GM12878 (cell line): ENCODE data around the gene PDZRN4.

ENCODE experiments used
- ATF3 ChIP-seq: IDR thresholded peaks from 2 replicates; pipeline ENCODE4 v1.6.1; 2011; ENCODE audit warnings: low read depth, mild to moderate bottlenecking, low read length, moderate library complexity, borderline replicate concordance; ENCODE audit errors: extremely low read depth
- CHD2 ChIP-seq: IDR thresholded peaks from 2 replicates; pipeline ENCODE4 v1.6.1; 2011; ENCODE audit warnings: low read depth, low read length, improper control_type of control experiment, borderline replicate concordance
- CTCF ChIP-seq, 3 experiments: IDR thresholded peaks in 2 of 3; conservative IDR thresholded peaks in 1 of 3; 2 replicates each; pipeline ENCODE4 v1.5.1; 2011; ENCODE audit warnings: low read depth in 3 of 3, low read length in 3 of 3, mild to moderate bottlenecking in 3 of 3, control low read depth in 2 of 3, moderate library complexity in 2 of 3, inconsistent platforms in 1 of 3, mixed read lengths in 1 of 3; ENCODE audit not compliant: control insufficient read depth in 2 of 3, insufficient read depth in 1 of 3; ENCODE audit errors: extremely low read depth in 1 of 3
- EGR1 ChIP-seq, 2 experiments: IDR thresholded peaks; 1 replicate in 1 of 2; 2 replicates in 1 of 2; pipeline ENCODE4 v1.6.1; 2011 to 2012; ENCODE audit warnings: low read depth in 2 of 2, low read length in 2 of 2, borderline replicate concordance in 1 of 2, mild to moderate bottlenecking in 1 of 2, moderate library complexity in 1 of 2
- EZH2 ChIP-seq: IDR thresholded peaks from 2 replicates; pipeline ENCODE4 v1.6.1; 2012; ENCODE audit warnings: low read depth, mild to moderate bottlenecking, control low read depth, inconsistent platforms, low read length, borderline replicate concordance; ENCODE audit not compliant: control insufficient read depth
- FOXM1 ChIP-seq: IDR thresholded peaks from 2 replicates; pipeline ENCODE4 v1.6.1; 2012; ENCODE audit warnings: low read depth, mild to moderate bottlenecking, inconsistent platforms, low read length, moderate library complexity
- GABPA ChIP-seq: IDR thresholded peaks from 2 replicates; pipeline ENCODE4 v1.6.1; 2014; ENCODE audit warnings: antibody characterized with exemption, low read depth, mild to moderate bottlenecking, inconsistent platforms
- MAX ChIP-seq: IDR thresholded peaks from 2 replicates; pipeline ENCODE4 v1.6.1; 2012; ENCODE audit warnings: low read depth, low read length, improper control_type of control experiment
- NRF1 ChIP-seq: conservative IDR thresholded peaks from 2 replicates; pipeline ENCODE4 v1.6.1; 2011; ENCODE audit warnings: mild to moderate bottlenecking, low read depth, low read length, improper control_type of control experiment
- POLR2A ChIP-seq: IDR thresholded peaks from 2 replicates; pipeline ENCODE4 v1.6.1; 2011; ENCODE audit warnings: low read depth, mild to moderate bottlenecking, low read length
- POLR2AphosphoS5 ChIP-seq: IDR thresholded peaks from 2 replicates; pipeline ENCODE4 v1.6.1; 2011; ENCODE audit warnings: mild to moderate bottlenecking, low read length, inconsistent platforms
- REST ChIP-seq: IDR thresholded peaks from 2 replicates; pipeline ENCODE4 v1.6.1; 2012; ENCODE audit warnings: mild to moderate bottlenecking, low read depth, low read length
- SP1 ChIP-seq: IDR thresholded peaks from one replicate; pipeline ENCODE4 v1.6.1; 2011; ENCODE audit warnings: low read depth, low read length
- USF2 ChIP-seq: IDR thresholded peaks from 2 replicates; pipeline ENCODE4 v1.6.1; 2011; ENCODE audit warnings: low read depth, low read length, improper control_type of control experiment, borderline replicate concordance

- TF ChIP-seq FOXM1 (no peak), REST (no peak), POLR2AphosphoS5 (no peak), MAX (no peak), POLR2A (no peak), ATF3 (no peak), CTCF (IDR thresholded peaks at IDR 0.05 in 2 of 3, conservative IDR thresholded peaks at IDR 0.05 in 1 of 3; ENCODE audit: control insufficient read depth in 2 of 3, extremely low read depth in 1 of 3, insufficient read depth in 1 of 3, low read depth in 3 of 3, low read length in 3 of 3) (no peak), SP1 (no peak), CHD2 (no peak), USF2 (no peak), EZH2 (no peak), GABPA (no peak), EGR1 (IDR thresholded peaks at IDR 0.05; ENCODE audit: borderline replicate concordance in 1 of 2, low read depth in 2 of 2, low read length in 2 of 2) (no peak), NRF1 (no peak)
Measured at GRCh38 chr12:41504976-41505375, 316.9 kb downstream of the PDZRN4 start.
